ENCODE results near the gene COX6A2. TPM values are rescaled to one million over a fixed set of nuclear protein-coding genes. Genes with fewer than 3 reads are reported as not detected.

COX6A2 gene
- total RNA-seq, 1 experiment from 2014 or later, result not detected

- Histone ChIP-seq H3K27me3 (ENCODE audit: insufficient read depth, low read length) (no peaks in the 10 kb centered on the region; the same call in 1 of the 2 replicates), H4K8ac (replicated peaks; ENCODE audit: insufficient read length, low read depth, low read length) (no peak overlapping the region), H3K4ac (ENCODE audit: low read depth, low read length) (no peak overlapping the region), H3K56ac (ENCODE audit: insufficient read length, low read depth, low read length) (no peak overlapping the region), H3K9ac (ENCODE audit: extremely low read depth, insufficient read length, low read length) (no peak overlapping the region), H2BK12ac (ENCODE audit: insufficient read length, low read depth, low read length) (no peak overlapping the region), H2BK5ac (ENCODE audit: insufficient read length, low read length) (no peak overlapping the region), H3T11ph (ENCODE audit: low read length) (no peak overlapping the region), H4K5ac (ENCODE audit: insufficient read length, low read depth, low read length) (no peak overlapping the region), H2BK20ac (ENCODE audit: low read depth, low read length, poor library complexity, severe bottlenecking) (no peak overlapping the region), H3K79me1 (ENCODE audit: insufficient read depth, low read depth, low read length, poor library complexity, severe bottlenecking) (no peaks in the 10 kb centered on the region), H2AFZ (ENCODE audit: low read length) (no peak overlapping the region), H4K20me1 (ENCODE audit: control insufficient read depth, insufficient read depth, insufficient read length) (no peaks in the 10 kb centered on the region), H2BK120ac (ENCODE audit: low read depth, low read length, poor library complexity, severe bottlenecking) (no peak overlapping the region), H4K91ac (ENCODE audit: insufficient read length, low read depth, low read length) (no peak overlapping the region), H2AK5ac (ENCODE audit: insufficient read length, low read length) (no peak overlapping the region), H3K9me3 (ENCODE audit: control insufficient read depth, low read depth, low read length) (no peaks in the 10 kb centered on the region), H3K27ac (ENCODE audit: insufficient read length, low read depth, low read length) (no peak overlapping the region), H3K23me2 (ENCODE audit: insufficient read length, low read depth, low read length, poor library complexity, severe bottlenecking) (peaks cover 22% of the 10 kb centered on the region), H2BK15ac (ENCODE audit: low read depth, low read length) (no peak overlapping the region), H3K4me1 (ENCODE audit: insufficient read depth, low read length) (peaks cover 3% of the 10 kb centered on the region; the same call in 1 of the 2 replicates), H3K23ac (ENCODE audit: insufficient read length, low read depth, low read length) (no peak overlapping the region), H3K14ac (ENCODE audit: insufficient read depth, low read length) (no peak overlapping the region), H3K4me2 (ENCODE audit: insufficient read depth, insufficient read length, low read length) (no peak overlapping the region), H3K79me2 (ENCODE audit: insufficient read depth, low read length) (no peaks in the 10 kb centered on the region), H3K18ac (ENCODE audit: insufficient read length, low read depth, low read length) (no peak overlapping the region)
- Mint-ChIP-seq H3K4me3 (peak overlapping the region; percentile 80 to 89), H3K9me3 (no peaks in the 10 kb centered on the region; a peak in 1 of 5 replicates), H3K27ac (no peak overlapping the region), H3K4me1 (peaks cover 21 to 26% of the 10 kb centered on the region in 2 experiments), H3K27me3 (ENCODE audit: low read depth) (peaks cover 50% of the 10 kb centered on the region), H3K36me3 (ENCODE audit: insufficient read depth in 1 of 3, low read depth in 3 of 3) (peaks cover 0 to 14% (median 1%) of the 10 kb centered on the region in 3 experiments; a peak in 3 of 7 replicates)
- DNase-seq, result no peak
- TF ChIP-seq, protein P1, sequence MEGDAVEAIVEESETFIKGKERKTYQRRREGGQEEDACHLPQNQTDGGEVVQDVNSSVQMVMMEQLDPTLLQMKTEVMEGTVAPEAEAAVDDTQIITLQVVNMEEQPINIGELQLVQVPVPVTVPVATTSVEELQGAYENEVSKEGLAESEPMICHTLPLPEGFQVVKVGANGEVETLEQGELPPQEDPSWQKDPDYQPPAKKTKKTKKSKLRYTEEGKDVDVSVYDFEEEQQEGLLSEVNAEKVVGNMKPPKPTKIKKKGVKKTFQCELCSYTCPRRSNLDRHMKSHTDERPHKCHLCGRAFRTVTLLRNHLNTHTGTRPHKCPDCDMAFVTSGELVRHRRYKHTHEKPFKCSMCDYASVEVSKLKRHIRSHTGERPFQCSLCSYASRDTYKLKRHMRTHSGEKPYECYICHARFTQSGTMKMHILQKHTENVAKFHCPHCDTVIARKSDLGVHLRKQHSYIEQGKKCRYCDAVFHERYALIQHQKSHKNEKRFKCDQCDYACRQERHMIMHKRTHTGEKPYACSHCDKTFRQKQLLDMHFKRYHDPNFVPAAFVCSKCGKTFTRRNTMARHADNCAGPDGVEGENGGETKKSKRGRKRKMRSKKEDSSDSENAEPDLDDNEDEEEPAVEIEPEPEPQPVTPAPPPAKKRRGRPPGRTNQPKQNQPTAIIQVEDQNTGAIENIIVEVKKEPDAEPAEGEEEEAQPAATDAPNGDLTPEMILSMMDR (conservative IDR thresholded peaks at IDR 0.05), result no peak
- no CpG with 5 or more reads among the region's 17 CpGs for WGBS (ENCODE audit: extremely low coverage, insufficient read length, low lambda C conversion rate)
Measured at GRCh38 chr16:31473264-31473984, 45.3 kb upstream of the COX6A2 start.

All from H9 (cell line).